Measurements from ENCODE around the gene SOX15.

SOX15 gene

DNA sequence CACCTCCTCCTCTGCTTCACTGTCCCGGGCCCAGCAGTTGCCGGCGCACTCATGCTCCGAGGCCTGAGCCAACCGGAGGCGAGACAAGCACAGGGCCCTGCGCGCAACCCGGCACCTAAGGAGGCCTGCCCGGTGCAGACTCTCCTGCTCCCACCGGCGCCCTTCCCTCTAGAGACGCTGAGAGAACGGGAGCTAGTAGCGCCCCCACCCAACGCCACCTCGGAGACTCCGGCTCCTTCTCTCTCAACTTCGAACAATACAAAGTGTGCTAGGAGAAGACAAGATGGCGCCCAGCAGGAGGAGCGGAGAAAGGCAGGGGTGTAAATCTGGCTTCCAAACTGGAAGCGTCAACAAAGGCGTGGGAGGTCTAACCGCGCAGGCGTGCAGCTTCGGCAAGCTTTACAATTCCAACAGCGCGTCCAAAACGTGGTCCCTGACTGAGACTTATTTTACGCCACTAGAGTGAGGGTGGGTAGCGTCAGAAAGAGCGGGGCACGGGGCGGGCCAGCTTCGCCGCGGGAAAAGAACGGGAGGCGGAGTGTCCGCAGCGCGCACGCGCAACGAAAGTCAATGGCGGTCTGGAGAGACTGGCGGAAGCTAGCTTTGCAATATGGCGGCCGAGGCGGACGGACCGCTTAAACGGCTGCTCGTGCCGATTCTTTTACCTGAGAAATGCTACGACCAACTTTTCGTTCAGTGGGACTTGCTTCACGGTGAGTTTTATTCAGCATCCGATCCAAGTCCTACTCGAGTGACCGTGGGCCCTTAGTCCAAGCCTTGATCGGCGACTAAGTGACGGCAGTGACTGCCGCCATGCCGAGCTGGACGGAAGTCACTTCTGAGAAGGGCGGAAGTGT is 6.4 kb downstream of the SOX15 start, which contains the start of gene MPDU1 (continued):
- TF ChIP-seq, protein P1, sequence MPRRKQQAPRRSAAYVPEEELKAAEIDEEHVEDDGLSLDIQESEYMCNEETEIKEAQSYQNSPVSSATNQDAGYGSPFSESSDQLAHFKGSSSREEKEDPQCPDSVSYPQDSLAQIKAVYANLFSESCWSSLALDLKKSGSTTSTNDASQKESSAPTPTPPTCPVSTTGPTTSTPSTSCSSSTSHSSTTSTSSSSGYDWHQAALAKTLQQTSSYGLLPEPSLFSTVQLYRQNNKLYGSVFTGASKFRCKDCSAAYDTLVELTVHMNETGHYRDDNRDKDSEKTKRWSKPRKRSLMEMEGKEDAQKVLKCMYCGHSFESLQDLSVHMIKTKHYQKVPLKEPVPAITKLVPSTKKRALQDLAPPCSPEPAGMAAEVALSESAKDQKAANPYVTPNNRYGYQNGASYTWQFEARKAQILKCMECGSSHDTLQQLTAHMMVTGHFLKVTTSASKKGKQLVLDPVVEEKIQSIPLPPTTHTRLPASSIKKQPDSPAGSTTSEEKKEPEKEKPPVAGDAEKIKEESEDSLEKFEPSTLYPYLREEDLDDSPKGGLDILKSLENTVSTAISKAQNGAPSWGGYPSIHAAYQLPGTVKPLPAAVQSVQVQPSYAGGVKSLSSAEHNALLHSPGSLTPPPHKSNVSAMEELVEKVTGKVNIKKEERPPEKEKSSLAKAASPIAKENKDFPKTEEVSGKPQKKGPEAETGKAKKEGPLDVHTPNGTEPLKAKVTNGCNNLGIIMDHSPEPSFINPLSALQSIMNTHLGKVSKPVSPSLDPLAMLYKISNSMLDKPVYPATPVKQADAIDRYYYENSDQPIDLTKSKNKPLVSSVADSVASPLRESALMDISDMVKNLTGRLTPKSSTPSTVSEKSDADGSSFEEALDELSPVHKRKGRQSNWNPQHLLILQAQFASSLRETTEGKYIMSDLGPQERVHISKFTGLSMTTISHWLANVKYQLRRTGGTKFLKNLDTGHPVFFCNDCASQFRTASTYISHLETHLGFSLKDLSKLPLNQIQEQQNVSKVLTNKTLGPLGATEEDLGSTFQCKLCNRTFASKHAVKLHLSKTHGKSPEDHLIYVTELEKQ (tag by site-specific recombination; IDR thresholded peaks at IDR 0.05; ENCODE audit: borderline replicate concordance): peak; percentile 34; the same call in 1 of the 2 replicates
- TF ChIP-seq, protein P2, sequence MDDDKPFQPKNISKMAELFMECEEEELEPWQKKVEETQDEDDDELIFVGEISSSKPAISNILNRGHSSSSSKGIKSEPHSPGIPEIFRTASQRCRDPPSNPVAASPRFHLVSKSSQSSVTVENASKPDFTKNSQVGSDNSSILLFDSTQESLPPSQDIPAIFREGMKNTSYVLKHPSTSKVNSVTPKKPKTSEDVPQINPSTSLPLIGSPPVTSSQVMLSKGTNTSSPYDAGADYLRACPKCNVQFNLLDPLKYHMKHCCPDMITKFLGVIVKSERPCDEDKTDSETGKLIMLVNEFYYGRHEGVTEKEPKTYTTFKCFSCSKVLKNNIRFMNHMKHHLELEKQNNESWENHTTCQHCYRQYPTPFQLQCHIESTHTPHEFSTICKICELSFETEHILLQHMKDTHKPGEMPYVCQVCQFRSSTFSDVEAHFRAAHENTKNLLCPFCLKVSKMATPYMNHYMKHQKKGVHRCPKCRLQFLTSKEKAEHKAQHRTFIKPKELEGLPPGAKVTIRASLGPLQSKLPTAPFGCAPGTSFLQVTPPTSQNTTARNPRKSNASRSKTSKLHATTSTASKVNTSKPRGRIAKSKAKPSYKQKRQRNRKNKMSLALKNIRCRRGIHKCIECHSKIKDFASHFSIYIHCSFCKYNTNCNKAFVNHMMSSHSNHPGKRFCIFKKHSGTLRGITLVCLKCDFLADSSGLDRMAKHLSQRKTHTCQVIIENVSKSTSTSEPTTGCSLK (tag by site-specific recombination; IDR thresholded peaks at IDR 0.05): no peak
- TF ChIP-seq ZNF221 (tag by site-specific recombination; IDR thresholded peaks at IDR 0.05; ENCODE audit: borderline replicate concordance): no peak
- TF ChIP-seq REPIN1 (tag by site-specific recombination; IDR thresholded peaks at IDR 0.05; ENCODE audit: low read depth): 0 out of 2 replicates have a peak, but pooled peaks have one; percentile 52
- peak; percentile 84 for TF ChIP-seq ZBTB17 (tag by site-specific recombination; IDR thresholded peaks at IDR 0.05)
- TF ChIP-seq ZNF394 (tag by site-specific recombination; IDR thresholded peaks at IDR 0.05; ENCODE audit: borderline replicate concordance): peak; percentile 63
- peak; percentile 57 for TF ChIP-seq ZNF24 (tag by site-specific recombination; IDR thresholded peaks at IDR 0.05)
- TF ChIP-seq, protein P3, sequence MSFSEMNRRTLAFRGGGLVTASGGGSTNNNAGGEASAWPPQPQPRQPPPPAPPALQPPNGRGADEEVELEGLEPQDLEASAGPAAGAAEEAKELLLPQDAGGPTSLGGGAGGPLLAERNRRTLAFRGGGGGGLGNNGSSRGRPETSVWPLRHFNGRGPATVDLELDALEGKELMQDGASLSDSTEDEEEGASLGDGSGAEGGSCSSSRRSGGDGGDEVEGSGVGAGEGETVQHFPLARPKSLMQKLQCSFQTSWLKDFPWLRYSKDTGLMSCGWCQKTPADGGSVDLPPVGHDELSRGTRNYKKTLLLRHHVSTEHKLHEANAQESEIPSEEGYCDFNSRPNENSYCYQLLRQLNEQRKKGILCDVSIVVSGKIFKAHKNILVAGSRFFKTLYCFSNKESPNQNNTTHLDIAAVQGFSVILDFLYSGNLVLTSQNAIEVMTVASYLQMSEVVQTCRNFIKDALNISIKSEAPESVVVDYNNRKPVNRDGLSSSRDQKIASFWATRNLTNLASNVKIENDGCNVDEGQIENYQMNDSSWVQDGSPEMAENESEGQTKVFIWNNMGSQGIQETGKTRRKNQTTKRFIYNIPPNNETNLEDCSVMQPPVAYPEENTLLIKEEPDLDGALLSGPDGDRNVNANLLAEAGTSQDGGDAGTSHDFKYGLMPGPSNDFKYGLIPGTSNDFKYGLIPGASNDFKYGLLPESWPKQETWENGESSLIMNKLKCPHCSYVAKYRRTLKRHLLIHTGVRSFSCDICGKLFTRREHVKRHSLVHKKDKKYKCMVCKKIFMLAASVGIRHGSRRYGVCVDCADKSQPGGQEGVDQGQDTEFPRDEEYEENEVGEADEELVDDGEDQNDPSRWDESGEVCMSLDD (tag by site-specific recombination; IDR thresholded peaks at IDR 0.05): no peak
- TF ChIP-seq ZXDB (tag by site-specific recombination; IDR thresholded peaks at IDR 0.05): peak; percentile 74
- peak; percentile 95; the same call in 1 of the 2 replicates for TF ChIP-seq ZNF335 (tag by site-specific recombination; conservative IDR thresholded peaks at IDR 0.05)
- peak; percentile 91 for TF ChIP-seq SP3 (tag by site-specific recombination; IDR thresholded peaks at IDR 0.05)
- no peak for TF ChIP-seq ZFP41 (tag by site-specific recombination; IDR thresholded peaks at IDR 0.05; ENCODE audit: borderline replicate concordance)
- no peak for TF ChIP-seq ZNF214 (tag by site-specific recombination; IDR thresholded peaks at IDR 0.05; ENCODE audit: borderline replicate concordance)
- 0 out of 2 replicates have a peak, but pooled peaks have one; percentile 58 for TF ChIP-seq ZNF10 (tag by site-specific recombination; IDR thresholded peaks at IDR 0.05)
- TF ChIP-seq, protein P4, sequence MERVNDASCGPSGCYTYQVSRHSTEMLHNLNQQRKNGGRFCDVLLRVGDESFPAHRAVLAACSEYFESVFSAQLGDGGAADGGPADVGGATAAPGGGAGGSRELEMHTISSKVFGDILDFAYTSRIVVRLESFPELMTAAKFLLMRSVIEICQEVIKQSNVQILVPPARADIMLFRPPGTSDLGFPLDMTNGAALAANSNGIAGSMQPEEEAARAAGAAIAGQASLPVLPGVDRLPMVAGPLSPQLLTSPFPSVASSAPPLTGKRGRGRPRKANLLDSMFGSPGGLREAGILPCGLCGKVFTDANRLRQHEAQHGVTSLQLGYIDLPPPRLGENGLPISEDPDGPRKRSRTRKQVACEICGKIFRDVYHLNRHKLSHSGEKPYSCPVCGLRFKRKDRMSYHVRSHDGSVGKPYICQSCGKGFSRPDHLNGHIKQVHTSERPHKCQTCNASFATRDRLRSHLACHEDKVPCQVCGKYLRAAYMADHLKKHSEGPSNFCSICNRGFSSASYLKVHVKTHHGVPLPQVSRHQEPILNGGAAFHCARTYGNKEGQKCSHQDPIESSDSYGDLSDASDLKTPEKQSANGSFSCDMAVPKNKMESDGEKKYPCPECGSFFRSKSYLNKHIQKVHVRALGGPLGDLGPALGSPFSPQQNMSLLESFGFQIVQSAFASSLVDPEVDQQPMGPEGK (tag by site-specific recombination; IDR thresholded peaks at IDR 0.05): peak; percentile 76
- TF ChIP-seq, protein P5, sequence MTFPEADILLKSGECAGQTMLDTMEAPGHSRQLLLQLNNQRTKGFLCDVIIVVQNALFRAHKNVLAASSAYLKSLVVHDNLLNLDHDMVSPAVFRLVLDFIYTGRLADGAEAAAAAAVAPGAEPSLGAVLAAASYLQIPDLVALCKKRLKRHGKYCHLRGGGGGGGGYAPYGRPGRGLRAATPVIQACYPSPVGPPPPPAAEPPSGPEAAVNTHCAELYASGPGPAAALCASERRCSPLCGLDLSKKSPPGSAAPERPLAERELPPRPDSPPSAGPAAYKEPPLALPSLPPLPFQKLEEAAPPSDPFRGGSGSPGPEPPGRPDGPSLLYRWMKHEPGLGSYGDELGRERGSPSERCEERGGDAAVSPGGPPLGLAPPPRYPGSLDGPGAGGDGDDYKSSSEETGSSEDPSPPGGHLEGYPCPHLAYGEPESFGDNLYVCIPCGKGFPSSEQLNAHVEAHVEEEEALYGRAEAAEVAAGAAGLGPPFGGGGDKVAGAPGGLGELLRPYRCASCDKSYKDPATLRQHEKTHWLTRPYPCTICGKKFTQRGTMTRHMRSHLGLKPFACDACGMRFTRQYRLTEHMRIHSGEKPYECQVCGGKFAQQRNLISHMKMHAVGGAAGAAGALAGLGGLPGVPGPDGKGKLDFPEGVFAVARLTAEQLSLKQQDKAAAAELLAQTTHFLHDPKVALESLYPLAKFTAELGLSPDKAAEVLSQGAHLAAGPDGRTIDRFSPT (tag by site-specific recombination; IDR thresholded peaks at IDR 0.05): peak; percentile 88; the same call in 1 of the 2 replicates
- TF ChIP-seq, protein P6, sequence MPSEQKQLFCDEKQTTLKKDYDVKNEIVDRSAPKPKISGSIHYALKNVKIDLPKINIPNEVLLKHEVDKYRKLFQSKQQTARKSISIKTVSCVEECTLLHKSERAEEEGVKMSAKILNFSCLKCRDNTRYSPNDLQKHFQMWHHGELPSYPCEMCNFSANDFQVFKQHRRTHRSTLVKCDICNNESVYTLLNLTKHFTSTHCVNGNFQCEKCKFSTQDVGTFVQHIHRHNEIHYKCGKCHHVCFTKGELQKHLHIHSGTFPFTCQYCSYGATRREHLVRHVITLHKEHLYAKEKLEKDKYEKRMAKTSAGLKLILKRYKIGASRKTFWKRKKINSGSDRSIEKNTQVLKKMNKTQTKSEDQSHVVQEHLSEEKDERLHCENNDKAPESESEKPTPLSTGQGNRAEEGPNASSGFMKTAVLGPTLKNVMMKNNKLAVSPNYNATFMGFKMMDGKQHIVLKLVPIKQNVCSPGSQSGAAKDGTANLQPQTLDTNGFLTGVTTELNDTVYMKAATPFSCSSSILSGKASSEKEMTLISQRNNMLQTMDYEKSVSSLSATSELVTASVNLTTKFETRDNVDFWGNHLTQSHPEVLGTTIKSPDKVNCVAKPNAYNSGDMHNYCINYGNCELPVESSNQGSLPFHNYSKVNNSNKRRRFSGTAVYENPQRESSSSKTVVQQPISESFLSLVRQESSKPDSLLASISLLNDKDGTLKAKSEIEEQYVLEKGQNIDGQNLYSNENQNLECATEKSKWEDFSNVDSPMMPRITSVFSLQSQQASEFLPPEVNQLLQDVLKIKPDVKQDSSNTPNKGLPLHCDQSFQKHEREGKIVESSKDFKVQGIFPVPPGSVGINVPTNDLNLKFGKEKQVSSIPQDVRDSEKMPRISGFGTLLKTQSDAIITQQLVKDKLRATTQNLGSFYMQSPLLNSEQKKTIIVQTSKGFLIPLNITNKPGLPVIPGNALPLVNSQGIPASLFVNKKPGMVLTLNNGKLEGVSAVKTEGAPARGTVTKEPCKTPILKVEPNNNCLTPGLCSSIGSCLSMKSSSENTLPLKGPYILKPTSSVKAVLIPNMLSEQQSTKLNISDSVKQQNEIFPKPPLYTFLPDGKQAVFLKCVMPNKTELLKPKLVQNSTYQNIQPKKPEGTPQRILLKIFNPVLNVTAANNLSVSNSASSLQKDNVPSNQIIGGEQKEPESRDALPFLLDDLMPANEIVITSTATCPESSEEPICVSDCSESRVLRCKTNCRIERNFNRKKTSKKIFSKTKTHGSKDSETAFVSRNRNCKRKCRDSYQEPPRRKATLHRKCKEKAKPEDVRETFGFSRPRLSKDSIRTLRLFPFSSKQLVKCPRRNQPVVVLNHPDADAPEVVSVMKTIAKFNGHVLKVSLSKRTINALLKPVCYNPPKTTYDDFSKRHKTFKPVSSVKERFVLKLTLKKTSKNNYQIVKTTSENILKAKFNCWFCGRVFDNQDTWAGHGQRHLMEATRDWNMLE (tag by site-specific recombination; conservative IDR thresholded peaks at IDR 0.05; ENCODE audit: low read depth): peak; percentile 84
